Muscle of leg (tissue), 16 donors: Measurements from ENCODE around the gene FAM110C. TPM values are rescaled to one million over a fixed set of nuclear protein-coding genes. Genes with fewer than 3 reads are reported as not detected.
A peak's percentile ranks its signal among the peaks of the same experiment; 100 is the strongest.

Experiments
- DNase-seq: peaks from one replicate; pipeline ENCODE4 v3.0.0; 2013
- H3K27ac ChIP-seq: one replicate; pipeline ENCODE4 v1.5.1; 2013; ENCODE audit warnings: mild to moderate bottlenecking, low read length, control low read depth
- H3K27me3 ChIP-seq: one replicate; pipeline ENCODE4 v1.6.1; 2013; ENCODE audit warnings: low read length; ENCODE audit not compliant: control insufficient read depth, insufficient read depth
- H3K36me3 ChIP-seq: one replicate; pipeline ENCODE4 v1.6.1; 2013; ENCODE audit warnings: low read length; ENCODE audit not compliant: control insufficient read depth, insufficient read depth
- H3K4me1 ChIP-seq: one replicate; pipeline ENCODE4 v1.6.1; 2013; ENCODE audit warnings: low read length; ENCODE audit not compliant: control insufficient read depth, insufficient read depth
- H3K4me3 ChIP-seq: one replicate; pipeline ENCODE4 v1.5.1; 2013; ENCODE audit warnings: low read length, control low read depth
- H3K9me3 ChIP-seq: replicated peaks from 2 replicates; pipeline ENCODE4 v1.6.1; 2013; ENCODE audit warnings: low read depth, low read length; ENCODE audit not compliant: control insufficient read depth
- WGBS: methylation state at CpG from one replicate; pipeline ENCODE4 v1.1.5; 2013; ENCODE audit warnings: missing lambda C conversion rate; ENCODE audit not compliant: insufficient coverage; 5-methylcytosine and 5-hydroxymethylcytosine counted together
- long read RNA-seq, 11 donors: transcript quantifications; one replicate each; lab custom pipeline, GENCODE V29; 2026
- polyA plus RNA-seq, 8 donors: library from polyadenylated mRNA; unstranded; fragments of 120-200 nt; gene quantifications; one replicate each; pipeline versions ENCODE4 v1.2.1 to v1.2.3, GENCODE V29; 2013; ENCODE audit warnings: inconsistent platforms in 1 of 8, low replicate concordance in 1 of 8; ENCODE audit not compliant: insufficient read length in 8 of 8, insufficient read depth in 1 of 8
- total RNA-seq: library from RNA; stranded (reverse); fragments of 120-200 nt; gene quantifications from one replicate; pipeline ENCODE4 v1.2.4, GENCODE V29; 2013

The FAM110C gene, protein sequence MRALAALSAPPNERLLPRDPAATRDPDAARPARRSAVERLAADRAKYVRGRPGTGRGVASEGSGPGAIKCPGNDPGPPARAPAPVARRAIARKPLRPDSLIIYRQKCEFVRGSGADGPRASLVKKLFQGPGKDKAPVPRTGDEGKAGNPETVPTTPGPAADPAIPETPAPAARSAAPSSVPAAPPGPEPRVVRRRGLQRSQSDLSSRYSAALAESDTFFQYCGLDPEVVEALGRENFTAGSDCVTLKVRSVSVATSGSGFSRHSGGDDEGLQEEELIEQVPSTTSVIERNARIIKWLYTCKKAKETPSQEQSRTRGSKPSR
- total RNA-seq (0.71 TPM), polyA plus RNA-seq (1 to 10 TPM in 5 of 8 donors, under 1 TPM in 3; 0.26 to 2.3 (median 1.3) TPM)
- long read RNA-seq, donor 1, result 0 reads
- long read RNA-seq, donor 2, result 0 reads
- long read RNA-seq, donor 3, result 0 reads
- long read RNA-seq, donor 4, result 0 reads
- long read RNA-seq, donor 5, partial matches to known transcripts, result 0 of 2 reads
- long read RNA-seq, donor 5, other reads (novel, unspliced or antisense), result 0 of 2 reads
- long read RNA-seq, donor 6, result 0 reads
- long read RNA-seq, donor 7, partial matches to known transcripts, result 0 of 1 reads
- long read RNA-seq, donor 7, other reads (novel, unspliced or antisense), result 0 of 1 reads
- long read RNA-seq, donor 8, result 0 reads
- long read RNA-seq, donor 9, partial matches to known transcripts, result 0 of 1 reads
- long read RNA-seq, donor 9, other reads (novel, unspliced or antisense), result 0 of 1 reads
- long read RNA-seq, donor 10, partial matches to known transcripts, result 0 of 1 reads
- long read RNA-seq, donor 10, other reads (novel, unspliced or antisense), result 0 of 1 reads
- long read RNA-seq, donor 11, result 0 reads

DNA sequence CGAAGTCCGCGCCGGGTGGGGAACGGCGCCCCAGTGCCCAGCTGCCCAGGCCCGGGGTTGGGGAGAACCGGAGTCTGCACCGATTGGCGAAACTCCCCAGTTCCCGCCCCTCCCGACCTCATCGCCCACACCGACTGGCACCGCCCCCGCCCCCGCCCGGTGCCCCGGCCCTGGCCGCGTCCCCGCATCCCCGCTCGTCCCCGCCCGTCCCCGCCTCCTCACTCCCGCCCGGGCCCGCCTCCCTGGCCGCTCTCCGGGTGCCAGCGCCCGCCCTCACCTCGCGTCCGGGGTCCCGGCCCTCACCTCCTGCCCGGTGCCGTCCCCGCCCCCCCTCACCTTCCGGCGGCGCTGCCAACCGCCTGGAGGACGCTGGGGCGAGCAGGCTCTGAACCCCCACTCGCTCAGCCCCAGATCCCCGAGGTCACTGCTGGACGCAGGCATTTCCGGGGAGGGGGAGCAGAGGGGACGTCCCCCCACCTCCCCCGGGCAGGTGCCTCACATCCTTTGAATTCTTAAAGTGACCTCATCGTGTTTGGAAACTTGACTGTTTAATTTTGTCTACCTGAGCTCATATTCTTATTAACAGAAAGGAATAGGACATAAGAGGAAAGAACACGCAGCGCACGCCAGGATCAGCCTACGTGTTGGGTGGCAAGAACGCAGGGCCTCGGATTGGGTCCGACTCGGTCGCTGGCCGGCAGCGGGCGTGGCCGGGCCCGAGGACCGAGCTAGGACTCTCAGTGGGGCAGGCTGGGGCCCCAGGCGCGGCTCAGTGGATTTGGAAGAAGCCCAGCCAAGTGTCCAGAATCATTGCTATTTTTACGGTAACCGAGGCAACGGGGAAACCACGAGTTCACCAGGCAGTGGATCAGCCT, at the start of gene FAM110C:
FAM110C (minus strand) TSS at position 35 of the 875 bp plus-strand sequence. CDS start 120 bp downstream, outside the sequence.
- no peaks in the 10 kb centered on the region for H3K36me3 ChIP-seq
- no peaks in the 10 kb centered on the region for H3K9me3 ChIP-seq
- H3K4me3 ChIP-seq, result peak within 1 kb of the TSS; percentile 43
- H3K27me3 ChIP-seq, result peaks cover 46% of the 10 kb centered on the region
- no peak within 1 kb of the TSS for H3K27ac ChIP-seq
- H3K4me1 ChIP-seq, result peaks cover 10% of the 10 kb centered on the region
- peak; percentile 73 for DNase-seq
- WGBS, result under 1% methylated on average over 48 of the region's 75 CpGs

DNA sequence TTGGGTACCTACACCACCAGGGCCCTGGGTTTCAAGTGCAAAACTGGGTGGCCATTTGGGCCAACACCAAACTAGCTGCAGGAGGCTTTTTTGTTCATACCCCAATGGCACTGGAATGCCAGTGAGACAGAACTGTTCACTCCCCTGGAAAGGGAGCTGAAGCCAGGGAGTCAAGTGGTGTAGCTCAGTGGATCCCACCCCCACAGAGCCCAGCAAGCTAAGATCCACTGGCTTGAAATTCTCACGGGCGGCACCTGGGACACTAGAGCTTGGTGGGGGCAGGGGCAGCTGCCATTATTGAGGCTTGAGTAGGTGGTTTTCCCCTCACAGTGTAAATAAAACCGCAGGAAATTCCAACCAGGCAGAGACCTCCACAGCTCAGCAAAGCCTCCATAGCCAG, 46.0 kb upstream of the FAM110C start:
- H3K27ac ChIP-seq, result no peak overlapping the region
- no CpG with 5 or more reads among the region's 3 CpGs for WGBS
- H3K4me3 ChIP-seq, result no peak overlapping the region
- no peaks in the 10 kb centered on the region for H3K4me1 ChIP-seq
- DNase-seq, result no peak
- no peaks in the 10 kb centered on the region for H3K27me3 ChIP-seq
- no peaks in the 10 kb centered on the region for H3K36me3 ChIP-seq
- no peaks in the 10 kb centered on the region for H3K9me3 ChIP-seq

DNA sequence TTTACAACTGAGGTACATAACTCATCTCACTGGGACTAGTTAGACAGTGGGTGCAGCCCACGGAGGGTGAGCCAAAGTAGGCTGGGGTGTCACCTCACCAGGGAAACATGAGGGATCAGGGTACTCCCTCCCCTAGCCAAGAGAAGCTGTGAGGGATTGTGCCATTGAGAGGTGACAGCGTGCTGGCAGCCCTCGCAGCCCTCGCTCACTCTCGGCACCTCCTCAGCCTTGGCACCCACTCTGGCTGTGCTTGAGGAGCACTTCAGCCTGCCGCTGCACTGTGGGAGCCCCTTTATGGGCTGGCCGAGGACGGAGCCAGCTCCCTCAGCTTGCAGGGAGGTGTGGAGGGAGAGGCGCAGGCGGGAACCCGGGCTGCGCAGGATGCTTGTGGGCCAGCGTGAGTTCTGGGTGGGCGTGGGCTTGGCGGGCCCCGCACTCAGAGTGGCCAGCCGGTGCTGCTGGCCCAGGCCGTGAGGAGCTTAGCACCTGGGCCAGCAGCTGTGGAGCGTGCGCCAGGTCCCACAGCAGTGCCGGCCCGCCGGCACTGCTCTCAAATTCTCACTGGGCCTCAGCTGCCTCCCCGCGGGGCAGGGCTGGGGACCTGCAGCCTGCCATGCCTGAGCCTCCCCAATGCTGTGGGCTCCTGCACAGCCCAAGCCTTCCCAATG, 44.5 kb upstream of the FAM110C start:
- DNase-seq, result no peak
- H3K27me3 ChIP-seq, result no peaks in the 10 kb centered on the region
- no peak overlapping the region for H3K27ac ChIP-seq
- no peak overlapping the region for H3K4me3 ChIP-seq
- WGBS, result 89% methylated on average over 17 of the region's 25 CpGs
- no peaks in the 10 kb centered on the region for H3K36me3 ChIP-seq
- H3K4me1 ChIP-seq, result no peaks in the 10 kb centered on the region
- no peaks in the 10 kb centered on the region for H3K9me3 ChIP-seq

DNA sequence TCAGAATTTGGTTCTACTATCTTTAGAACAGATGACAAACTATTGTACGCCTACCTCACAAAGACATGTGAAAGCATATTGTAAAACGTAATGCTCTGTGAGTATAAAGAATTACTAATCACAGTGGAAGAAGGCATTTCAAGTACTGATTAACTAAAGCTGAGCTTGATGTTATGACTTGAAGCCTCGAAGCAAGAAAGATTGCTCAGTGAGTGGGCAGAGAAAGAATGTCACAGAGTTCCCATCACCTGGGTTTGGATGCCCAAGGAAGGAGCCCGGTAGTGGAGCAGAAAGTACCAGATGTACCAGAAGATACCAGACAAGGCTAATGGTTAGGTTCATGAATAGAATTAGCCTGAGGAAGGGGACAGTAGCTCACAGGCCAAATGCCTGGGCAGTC, 39.5 kb upstream of the FAM110C start:
- no peak for DNase-seq
- 88% methylated on average over 2 of the region's 4 CpGs for WGBS
- no peaks in the 10 kb centered on the region for H3K9me3 ChIP-seq
- no peaks in the 10 kb centered on the region for H3K36me3 ChIP-seq
- no peaks in the 10 kb centered on the region for H3K4me1 ChIP-seq
- H3K4me3 ChIP-seq, result no peak overlapping the region
- no peaks in the 10 kb centered on the region for H3K27me3 ChIP-seq
- H3K27ac ChIP-seq, result no peak overlapping the region

DNA sequence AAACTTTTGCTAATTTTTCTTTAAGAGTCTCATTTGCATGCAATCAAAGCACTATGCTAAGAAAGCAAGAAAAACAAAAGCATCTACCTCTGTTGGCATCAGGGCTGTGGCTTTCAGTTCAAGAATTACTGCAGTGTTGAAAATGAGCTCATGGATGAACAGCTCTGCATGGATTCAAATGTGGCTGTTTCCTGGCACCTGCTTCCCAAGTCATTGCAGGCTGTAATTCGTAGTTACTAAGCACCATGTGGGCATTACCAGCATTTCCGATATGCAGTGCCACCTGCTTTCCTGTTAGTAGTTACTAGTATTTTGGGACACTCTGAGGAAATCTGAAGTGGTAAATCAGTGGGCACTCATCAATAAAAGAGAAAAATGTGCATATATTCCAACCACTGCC, 37.8 kb upstream of the FAM110C start:
- 55% methylated on average over 2 of the region's 2 CpGs for WGBS
- no peak for DNase-seq
- no peaks in the 10 kb centered on the region for H3K36me3 ChIP-seq
- H3K27me3 ChIP-seq, result no peaks in the 10 kb centered on the region
- no peak overlapping the region for H3K27ac ChIP-seq
- H3K4me3 ChIP-seq, result no peak overlapping the region
- H3K9me3 ChIP-seq, result no peaks in the 10 kb centered on the region
- no peaks in the 10 kb centered on the region for H3K4me1 ChIP-seq

DNA sequence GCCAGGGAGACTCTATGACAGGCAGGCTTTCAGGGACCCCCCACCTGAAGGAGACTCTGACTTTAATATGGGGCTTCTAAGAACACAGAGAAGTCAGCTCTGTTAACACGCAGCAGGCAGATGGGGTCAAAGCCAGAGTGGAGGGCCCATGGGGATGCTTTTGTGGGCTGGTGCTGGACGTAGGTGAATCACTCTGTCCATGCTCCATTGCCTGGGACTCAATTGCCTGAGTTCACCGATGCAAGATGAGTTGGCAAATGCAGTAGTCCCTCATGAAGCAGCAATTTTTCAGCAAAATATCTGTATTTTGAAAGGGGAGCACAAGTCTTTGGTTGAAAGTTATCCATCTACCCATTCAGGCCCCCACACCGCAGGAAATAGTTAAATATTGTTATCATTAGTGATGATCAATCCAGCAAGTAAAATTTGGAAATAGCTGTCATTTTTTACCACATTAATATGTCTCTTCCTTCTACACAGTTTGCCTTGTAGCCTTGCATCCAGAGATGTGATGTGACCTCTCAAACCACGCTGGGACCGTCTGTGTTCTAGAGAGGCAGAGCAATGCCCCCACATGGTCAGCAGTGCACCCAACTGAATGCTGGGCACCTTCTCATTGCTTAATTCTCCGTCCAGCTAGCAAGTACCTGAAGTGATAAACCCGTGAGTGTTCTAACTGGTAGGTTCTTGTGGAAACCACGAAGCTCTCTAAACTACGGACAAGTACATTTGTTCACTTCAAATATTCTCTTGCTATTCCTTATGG, 34.8 kb upstream of the FAM110C start:
- Histone ChIP-seq H3K9me3 (no peaks in the 10 kb centered on the region), H3K4me1 (no peaks in the 10 kb centered on the region), H3K36me3 (no peaks in the 10 kb centered on the region), H3K4me3 (no peak overlapping the region), H3K27ac (no peak overlapping the region), H3K27me3 (no peaks in the 10 kb centered on the region)
- 68% methylated on average over 6 of the region's 10 CpGs for WGBS
- DNase-seq, result no peak

DNA sequence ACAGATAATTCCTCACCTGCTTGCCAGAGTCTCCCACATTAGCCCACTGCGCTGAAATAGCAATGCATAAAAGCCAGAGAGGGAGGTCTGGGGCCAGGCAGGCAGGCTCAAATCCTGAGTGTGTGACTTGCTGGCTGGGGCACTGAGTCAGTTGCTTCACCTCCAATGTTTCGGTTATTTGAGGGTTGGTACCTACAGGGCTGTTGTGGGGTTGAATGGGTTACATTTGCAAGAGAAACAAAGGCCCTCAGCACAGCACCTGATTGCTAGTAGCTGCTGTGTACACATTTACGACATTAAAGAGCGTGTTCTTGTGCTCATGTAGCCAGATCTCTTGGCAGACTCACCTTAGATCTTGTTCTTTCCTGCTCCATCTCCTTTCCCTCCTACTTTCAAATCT, 34.1 kb upstream of the FAM110C start:
- DNase-seq, result no peak
- WGBS, result 64% methylated on average over 4 of the region's 4 CpGs
- H3K27ac ChIP-seq, result no peak overlapping the region
- H3K36me3 ChIP-seq, result no peaks in the 10 kb centered on the region
- H3K4me1 ChIP-seq, result no peaks in the 10 kb centered on the region
- no peaks in the 10 kb centered on the region for H3K27me3 ChIP-seq
- no peaks in the 10 kb centered on the region for H3K9me3 ChIP-seq
- no peak overlapping the region for H3K4me3 ChIP-seq

DNA sequence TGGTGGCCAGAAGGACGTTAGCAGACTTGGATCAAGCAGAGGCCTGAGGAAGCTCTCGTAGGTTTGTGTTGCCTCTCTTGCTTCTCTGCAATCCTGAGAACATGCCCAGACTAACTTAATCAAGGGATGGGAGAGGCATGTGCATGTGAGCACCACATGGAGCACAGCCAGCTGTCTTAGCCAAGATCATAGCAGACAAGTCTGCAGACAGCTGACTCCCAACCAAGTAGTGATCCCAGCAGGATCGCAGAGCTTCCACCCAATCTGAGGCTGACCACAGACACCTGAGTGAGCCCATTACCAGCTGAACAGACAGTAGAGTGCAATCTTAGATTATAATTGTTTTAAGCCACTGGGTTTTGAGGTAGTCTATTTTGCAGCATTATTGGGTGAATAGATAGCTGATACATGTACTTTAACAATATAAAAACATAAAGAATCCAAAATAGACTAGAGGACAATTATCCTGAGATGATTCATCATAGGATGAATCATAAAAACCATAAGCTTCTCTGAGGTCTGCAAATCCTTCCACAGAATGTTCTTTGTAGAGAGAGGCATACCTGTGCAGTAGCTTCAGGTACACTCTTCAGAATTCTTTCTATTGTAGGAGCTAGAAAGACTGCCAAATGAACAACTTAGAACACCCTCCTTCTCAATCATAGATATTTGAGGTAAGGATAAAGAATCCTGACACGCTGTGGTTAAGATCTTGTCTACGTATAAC, 25.2 kb upstream of the FAM110C start:
- no peak for DNase-seq

More for the DNA sequence above, 25.2 kb upstream of the FAM110C start:
- Histone ChIP-seq H3K4me1 (no peaks in the 10 kb centered on the region), H3K27ac (no peak overlapping the region), H3K9me3 (no peaks in the 10 kb centered on the region), H3K4me3 (no peak overlapping the region), H3K36me3 (no peaks in the 10 kb centered on the region), H3K27me3 (no peaks in the 10 kb centered on the region)
- WGBS, result 80% methylated on average over 2 of the region's 5 CpGs
